Fibroblast of pulmonary artery (primary cell): Measurements from ENCODE around the gene IDUA.

Experiments used
- DNase-seq: peaks from one replicate; pipeline ENCODE4 v3.0.0-alpha.2; 2010; ENCODE audit warnings: low read depth
- H3K4me3 ChIP-seq: replicated peaks from 2 replicates; pipeline ENCODE4 v1.5.1; 2011; ENCODE audit warnings: low read depth, mild to moderate bottlenecking, control low read depth, low read length, moderate library complexity
- TF ChIP-seq, protein P1 (sequence below): IDR thresholded peaks from 2 replicates; pipeline ENCODE4 v1.5.1; 2011; ENCODE audit warnings: mild to moderate bottlenecking, control low read depth, low read length, inconsistent platforms; ENCODE audit errors: missing control alignments

Gene IDUA

GRCh38 chr4:965048-965765 is 21.6 kb upstream of the IDUA start:
- H3K4me3 ChIP-seq, result no peak overlapping the region
- DNase-seq, result no peak
- TF ChIP-seq, protein P1, sequence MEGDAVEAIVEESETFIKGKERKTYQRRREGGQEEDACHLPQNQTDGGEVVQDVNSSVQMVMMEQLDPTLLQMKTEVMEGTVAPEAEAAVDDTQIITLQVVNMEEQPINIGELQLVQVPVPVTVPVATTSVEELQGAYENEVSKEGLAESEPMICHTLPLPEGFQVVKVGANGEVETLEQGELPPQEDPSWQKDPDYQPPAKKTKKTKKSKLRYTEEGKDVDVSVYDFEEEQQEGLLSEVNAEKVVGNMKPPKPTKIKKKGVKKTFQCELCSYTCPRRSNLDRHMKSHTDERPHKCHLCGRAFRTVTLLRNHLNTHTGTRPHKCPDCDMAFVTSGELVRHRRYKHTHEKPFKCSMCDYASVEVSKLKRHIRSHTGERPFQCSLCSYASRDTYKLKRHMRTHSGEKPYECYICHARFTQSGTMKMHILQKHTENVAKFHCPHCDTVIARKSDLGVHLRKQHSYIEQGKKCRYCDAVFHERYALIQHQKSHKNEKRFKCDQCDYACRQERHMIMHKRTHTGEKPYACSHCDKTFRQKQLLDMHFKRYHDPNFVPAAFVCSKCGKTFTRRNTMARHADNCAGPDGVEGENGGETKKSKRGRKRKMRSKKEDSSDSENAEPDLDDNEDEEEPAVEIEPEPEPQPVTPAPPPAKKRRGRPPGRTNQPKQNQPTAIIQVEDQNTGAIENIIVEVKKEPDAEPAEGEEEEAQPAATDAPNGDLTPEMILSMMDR, result no peak

- no peak overlapping the region for H3K4me3 ChIP-seq
- TF ChIP-seq, protein P1, result no peak
- no peak for DNase-seq
These were observed 21.1 kb upstream of the IDUA start for GRCh38 chr4:965766-966134.

- TF ChIP-seq, protein P1, result no peak
- DNase-seq, result no peak
- no peak overlapping the region for H3K4me3 ChIP-seq
These were observed 20.4 kb upstream of the IDUA start for GRCh38 chr4:966266-967112.

- no peak for DNase-seq
- H3K4me3 ChIP-seq, result no peak overlapping the region
- TF ChIP-seq, protein P1, result no peak
These were observed 19.4 kb upstream of the IDUA start for GRCh38 chr4:967113-968104.

DNA sequence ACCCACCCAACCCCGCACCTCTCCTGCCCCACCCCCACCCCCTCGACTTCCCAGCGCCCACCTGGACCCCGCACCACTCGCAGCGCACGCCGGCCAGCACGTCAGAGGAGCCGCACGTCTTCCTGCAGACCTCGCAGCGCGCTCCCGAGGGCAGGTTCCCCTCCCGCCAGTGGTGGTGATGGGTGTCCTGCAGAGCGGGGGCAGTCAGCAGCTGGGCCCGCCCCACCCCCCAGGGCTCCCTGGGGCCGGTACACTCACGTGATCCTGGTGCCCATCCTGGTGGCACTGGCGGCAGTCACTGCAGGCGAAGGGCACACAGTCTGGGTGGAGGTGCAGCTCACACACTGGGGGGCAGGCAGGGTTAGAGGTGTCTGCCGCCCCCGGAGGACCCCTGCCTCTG is 18.6 kb upstream of the IDUA start:
- TF ChIP-seq, protein P1, result no peak
- H3K4me3 ChIP-seq, result no peak overlapping the region
- DNase-seq, result no peak

DNA sequence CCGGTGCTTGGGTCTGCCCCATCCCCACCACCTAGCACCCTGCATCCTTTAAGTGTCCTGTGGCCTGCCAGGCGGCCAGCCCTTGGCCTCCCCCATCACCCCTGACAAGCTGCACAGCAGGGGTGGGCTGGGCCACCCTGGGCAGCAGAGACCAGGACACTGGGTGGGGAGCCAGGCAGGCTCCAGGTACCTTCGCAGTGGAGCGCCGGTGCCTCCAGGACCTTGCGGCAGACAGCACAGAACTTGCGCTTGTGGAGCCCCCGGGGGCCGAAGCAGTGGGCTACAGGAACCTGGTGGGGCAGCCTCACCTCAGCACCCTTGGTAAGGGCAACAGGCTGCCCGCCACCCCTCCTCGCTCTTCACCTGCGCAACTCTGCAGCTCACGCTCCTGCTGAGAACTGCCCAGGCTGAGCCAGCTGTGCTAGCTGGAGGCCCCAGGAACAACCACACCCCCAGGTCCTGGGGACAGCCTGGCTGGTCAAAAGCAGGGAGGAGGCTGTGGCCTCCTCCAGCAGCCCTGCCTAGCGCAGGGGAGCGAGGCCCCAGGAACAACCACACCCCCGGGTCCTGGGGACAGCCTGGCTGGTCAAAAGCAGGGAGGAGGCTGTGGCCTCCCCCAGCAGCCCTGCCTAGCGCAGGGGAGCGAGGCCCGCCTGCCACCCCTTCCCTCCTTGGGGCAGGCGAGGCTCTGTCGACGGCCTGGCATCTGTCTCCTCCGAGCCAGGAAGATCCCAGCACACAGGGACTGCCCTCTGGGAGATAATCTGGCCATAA is 18.0 kb upstream of the IDUA start:
- TF ChIP-seq, protein P1, result no peak
- no peak for DNase-seq
- H3K4me3 ChIP-seq, result no peak overlapping the region
